Measurements from ENCODE around the gene UBE2E3. TPM values are rescaled to one million over a fixed set of nuclear protein-coding genes. Genes with fewer than 3 reads are reported as not detected.
"Not testable (repeated sequence)": the region's sequence is repeated elsewhere in the genome, so short reads cannot be mapped to it uniquely, and the experiment has no call there.

The UBE2E3 gene
- total RNA-seq, 4 donors from 2014 or later, result 23.6 to 65.4 (median 49.0) TPM

DNA sequence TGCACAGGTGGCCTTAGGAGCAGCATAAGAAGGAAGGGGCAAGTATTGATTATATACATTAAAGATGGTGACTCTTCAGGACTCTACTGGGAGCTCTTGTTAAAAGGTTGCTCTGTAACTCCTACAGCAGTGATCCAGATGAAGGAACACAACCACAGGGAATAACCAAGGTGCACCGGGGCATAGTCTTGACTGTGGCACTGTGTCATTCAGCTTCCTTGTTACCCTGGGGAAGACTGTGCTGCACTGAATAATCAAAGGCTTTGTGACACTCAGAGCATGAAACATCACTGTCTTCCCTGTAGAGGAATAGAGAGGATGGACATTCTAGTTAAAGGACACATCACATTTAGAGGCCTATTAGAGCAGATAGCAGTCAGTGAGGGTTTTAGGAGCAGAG lies 105.3 kb downstream of the UBE2E3 start:
- WGBS, 2 donors, result 78 to 100% methylated on average over 1 of the region's 1 CpG
- H3K4me1 ChIP-seq, result no peaks in the 10 kb centered on the region
- TF ChIP-seq, protein P1, sequence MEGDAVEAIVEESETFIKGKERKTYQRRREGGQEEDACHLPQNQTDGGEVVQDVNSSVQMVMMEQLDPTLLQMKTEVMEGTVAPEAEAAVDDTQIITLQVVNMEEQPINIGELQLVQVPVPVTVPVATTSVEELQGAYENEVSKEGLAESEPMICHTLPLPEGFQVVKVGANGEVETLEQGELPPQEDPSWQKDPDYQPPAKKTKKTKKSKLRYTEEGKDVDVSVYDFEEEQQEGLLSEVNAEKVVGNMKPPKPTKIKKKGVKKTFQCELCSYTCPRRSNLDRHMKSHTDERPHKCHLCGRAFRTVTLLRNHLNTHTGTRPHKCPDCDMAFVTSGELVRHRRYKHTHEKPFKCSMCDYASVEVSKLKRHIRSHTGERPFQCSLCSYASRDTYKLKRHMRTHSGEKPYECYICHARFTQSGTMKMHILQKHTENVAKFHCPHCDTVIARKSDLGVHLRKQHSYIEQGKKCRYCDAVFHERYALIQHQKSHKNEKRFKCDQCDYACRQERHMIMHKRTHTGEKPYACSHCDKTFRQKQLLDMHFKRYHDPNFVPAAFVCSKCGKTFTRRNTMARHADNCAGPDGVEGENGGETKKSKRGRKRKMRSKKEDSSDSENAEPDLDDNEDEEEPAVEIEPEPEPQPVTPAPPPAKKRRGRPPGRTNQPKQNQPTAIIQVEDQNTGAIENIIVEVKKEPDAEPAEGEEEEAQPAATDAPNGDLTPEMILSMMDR (IDR thresholded peaks at IDR 0.05), result no peak
- no peak for TF ChIP-seq POLR2A (IDR thresholded peaks at IDR 0.05)
- no peak for DNase-seq
- H3K27ac ChIP-seq, result no peak overlapping the region
- H3K27me3 ChIP-seq, result peaks cover 0 to 3% (median 0%) of the 10 kb centered on the region in 4 donors
- no peak overlapping the region for H3K4me3 ChIP-seq
- no peaks in the 10 kb centered on the region for H3K36me3 ChIP-seq
- no peaks in the 10 kb centered on the region for H3K9me3 ChIP-seq
- intact Hi-C loops (cut with DNase I), result no loop called here

DNA sequence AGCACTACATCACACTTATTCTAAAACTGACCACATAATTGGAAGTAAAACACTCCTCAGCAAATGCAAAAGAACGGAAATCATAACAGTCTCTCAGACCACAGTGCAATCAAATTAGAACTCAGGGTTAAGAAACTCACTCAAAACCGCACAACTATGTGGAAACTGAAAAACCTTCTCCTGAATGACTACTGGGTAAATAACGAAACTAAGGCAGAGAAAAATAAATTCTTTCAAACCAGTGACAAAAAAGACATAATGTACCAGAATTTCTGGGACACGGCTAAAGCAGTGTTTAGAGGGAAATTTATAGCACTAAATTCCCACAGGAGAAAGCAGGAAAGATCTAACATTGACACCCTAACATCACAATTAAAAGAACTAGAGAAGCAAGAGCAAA lies 111.5 kb downstream of the UBE2E3 start:
- H3K9me3 ChIP-seq, result peaks cover 0 to 29% (median 0%) of the 10 kb centered on the region in 3 donors
- H3K27ac ChIP-seq; H3K4me3 ChIP-seq; H3K4me1 ChIP-seq; H3K36me3 ChIP-seq; intact Hi-C loops (cut with DNase I); DNase-seq; H3K27me3 ChIP-seq: not testable (repeated sequence)
- WGBS, 2 donors, result 65 to 70% methylated on average over 4 of the region's 4 CpGs

DNA sequence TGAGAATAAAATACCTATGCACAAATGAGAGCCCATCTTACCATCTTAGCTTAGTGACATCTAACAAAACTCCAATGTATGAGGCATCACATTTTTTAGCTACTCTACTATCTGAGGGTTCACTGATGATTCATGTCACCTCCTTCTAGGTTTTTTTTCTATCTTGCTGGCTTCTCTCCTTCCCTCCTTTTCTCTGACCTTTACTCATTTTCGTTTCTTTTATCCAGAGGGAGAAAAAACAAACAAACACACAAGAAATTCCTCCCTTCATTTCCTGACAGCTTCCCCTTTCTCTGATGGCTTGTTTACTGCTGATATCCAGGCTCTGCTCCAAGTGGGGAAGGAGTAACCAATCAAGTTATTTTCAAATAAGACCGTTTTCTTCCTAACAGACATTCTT lies 115.1 kb downstream of the UBE2E3 start:
- no peak overlapping the region for H3K27ac ChIP-seq
- intact Hi-C loops (cut with DNase I), result no loop called here
- H3K27me3 ChIP-seq, result no peaks in the 10 kb centered on the region
- H3K9me3 ChIP-seq, result peaks cover 0 to 29% (median 0%) of the 10 kb centered on the region in 3 donors
- 19 to 23% methylated on average over 2 of the region's 2 CpGs for WGBS, 2 donors
- DNase-seq, result no peak
- H3K36me3 ChIP-seq, result no peaks in the 10 kb centered on the region
- H3K4me1 ChIP-seq, result no peaks in the 10 kb centered on the region
- H3K4me3 ChIP-seq, result no peak overlapping the region
- no peak for TF ChIP-seq POLR2A (IDR thresholded peaks at IDR 0.05)
- TF ChIP-seq, protein P1 (IDR thresholded peaks at IDR 0.05), result no peak

DNA sequence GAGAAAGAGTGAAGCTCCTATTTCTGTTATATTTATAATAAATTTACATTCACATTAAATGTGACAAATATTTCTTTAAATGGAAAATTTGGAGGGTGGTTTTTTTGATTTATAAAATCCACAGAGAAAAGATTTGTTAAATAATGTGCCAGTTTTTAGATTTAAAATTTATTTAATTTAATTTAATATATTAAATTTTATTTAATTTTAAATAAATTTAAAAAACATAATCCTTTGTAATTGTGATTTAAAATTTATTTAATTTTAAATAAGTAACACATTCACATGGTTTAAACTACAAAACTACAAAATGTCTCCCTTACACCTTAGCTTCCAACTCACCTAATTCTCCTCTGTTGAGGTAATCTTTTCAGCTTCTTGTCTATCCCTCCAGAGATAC lies 123.3 kb downstream of the UBE2E3 start:
- DNase-seq, result no peak
- intact Hi-C loops (cut with DNase I), result no loop called here
- Histone ChIP-seq H3K4me3 (no peak overlapping the region), H3K4me1 (peaks cover 7 to 23% (median 7%) of the 10 kb centered on the region in 3 donors), H3K27ac (no peak overlapping the region), H3K27me3 (no peaks in the 10 kb centered on the region), H3K36me3 (no peaks in the 10 kb centered on the region), H3K9me3 (no peaks in the 10 kb centered on the region)
- TF ChIP-seq, protein P1 (IDR thresholded peaks at IDR 0.05), result no peak
- TF ChIP-seq POLR2A (IDR thresholded peaks at IDR 0.05), result no peak

DNA sequence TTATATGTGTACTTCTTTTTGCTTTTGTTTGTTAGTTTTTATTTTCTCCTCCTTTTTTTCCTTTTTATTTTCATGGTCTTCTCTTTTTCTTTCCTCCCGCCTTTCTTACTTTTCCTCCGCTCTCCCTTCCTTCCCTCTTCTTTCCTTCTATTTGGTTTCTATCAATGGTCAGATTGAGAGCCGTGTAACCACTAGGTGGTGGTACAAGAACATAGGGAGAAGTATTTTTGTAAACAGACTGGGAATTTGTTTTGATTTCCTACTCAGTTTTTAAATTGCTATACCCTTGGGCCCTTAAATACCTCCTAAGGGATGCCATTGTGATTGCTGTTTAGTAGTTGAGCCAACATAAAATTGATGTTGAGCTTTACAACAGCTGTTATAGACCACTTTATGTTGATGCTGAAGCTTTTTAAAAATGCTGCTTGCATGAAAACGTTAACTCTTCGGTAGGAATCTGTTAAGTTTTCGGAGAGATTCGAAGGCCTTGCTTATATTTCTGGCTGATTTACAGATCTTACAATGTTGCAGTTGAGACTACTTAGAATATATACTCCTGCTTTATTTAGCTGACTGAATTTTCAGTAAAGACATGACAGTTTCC lies 124.2 kb downstream of the UBE2E3 start:
- no peaks in the 10 kb centered on the region for H3K27me3 ChIP-seq
- intact Hi-C loops (cut with DNase I), result no loop called here
- no peak overlapping the region for H3K4me3 ChIP-seq
- no peak for TF ChIP-seq POLR2A (IDR thresholded peaks at IDR 0.05)
- TF ChIP-seq, protein P1 (IDR thresholded peaks at IDR 0.05), result peak in 5 of 6 experiments; percentile 28 to 70 (median 53)
- no peak for DNase-seq
- no peaks in the 10 kb centered on the region for H3K9me3 ChIP-seq
- peaks cover 7 to 23% (median 7%) of the 10 kb centered on the region in 3 donors for H3K4me1 ChIP-seq
- H3K36me3 ChIP-seq, result no peaks in the 10 kb centered on the region
- H3K27ac ChIP-seq, result no peak overlapping the region
- WGBS, 2 donors, result 62% methylated on average over 7 of the region's 7 CpGs

DNA sequence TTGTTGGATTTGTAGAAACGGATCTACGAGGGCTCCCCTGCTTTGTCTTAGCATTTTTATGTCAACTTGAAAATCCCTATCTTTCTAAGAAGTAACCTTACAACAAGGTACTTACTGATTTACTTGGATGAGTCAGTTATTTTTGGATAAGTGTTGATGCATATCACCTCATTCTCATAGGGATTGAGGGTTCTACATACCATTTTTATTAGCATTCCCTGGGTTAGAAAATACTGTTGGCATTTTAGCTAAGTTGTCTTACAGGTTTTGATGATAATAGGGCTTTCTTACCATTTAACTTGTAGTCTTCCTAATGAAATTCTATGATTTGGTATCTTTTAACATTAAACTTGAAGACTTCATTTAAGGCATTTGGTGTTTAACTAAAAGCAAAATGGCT lies 125.2 kb downstream of the UBE2E3 start:
- Histone ChIP-seq H3K4me3 (no peak overlapping the region), H3K4me1 (peaks cover 7 to 23% (median 7%) of the 10 kb centered on the region in 3 donors), H3K27me3 (no peaks in the 10 kb centered on the region), H3K36me3 (no peaks in the 10 kb centered on the region), H3K9me3 (no peaks in the 10 kb centered on the region), H3K27ac (no peak overlapping the region)
- no peak for DNase-seq
- intact Hi-C loops (cut with DNase I), result no loop called here
- WGBS, 2 donors, result 52 to 74% methylated on average over 2 of the region's 2 CpGs
- TF ChIP-seq POLR2A (IDR thresholded peaks at IDR 0.05), result no peak
- TF ChIP-seq, protein P1 (IDR thresholded peaks at IDR 0.05), result no peak

Data from esophagus squamous epithelium (tissue), 5 donors.